Caco-2 (cell line): ENCODE measurements around the gene LAMP1. TPM values are rescaled to one million over a fixed set of nuclear protein-coding genes. Genes with fewer than 3 reads are reported as not detected.

Source experiments
- BruUV-seq: library from RNA; stranded (reverse); fragments of 400-500 nt; replicated peaks from 2 replicates; lab custom pipeline; 2021; lab: Mats Ljungman, UMichigan
- CTCF ChIA-PET: fragments of 300-600 bp; sonication (Branson Sonifier 250); formaldehyde crosslinking; loops from one replicate; lab custom pipeline; 2022; ENCODE audit warnings: antibody characterized with exemption; lab: Charles Lee
- POLR2A ChIA-PET: fragments of 300-600 bp; sonication (Branson Sonifier 250); formaldehyde crosslinking; loops from one replicate; lab custom pipeline; 2022; ENCODE audit warnings: antibody characterized with exemption; lab: Charles Lee
- DNase-seq, 2 experiments: peaks; one replicate each; pipeline versions ENCODE4 v3.0.0 to v3.0.0-alpha.2; 2020 to 2022
- H3K27me3 ChIP-seq: replicated peaks from 2 replicates; pipeline ENCODE4 v1.6.0; 2011; ENCODE audit warnings: low read length; ENCODE audit not compliant: control insufficient read depth, insufficient read depth
- H3K36me3 ChIP-seq: 2 replicates; pipeline ENCODE4 v1.5.1; 2011; ENCODE audit warnings: low read length; ENCODE audit not compliant: control insufficient read depth, insufficient read depth
- H3K4me1 ChIP-seq: fragments of 250-450 bp; sonication (Bioruptor Pico); 2 replicates; pipeline ENCODE4 v1.5.1; 2020; ENCODE audit warnings: mild to moderate bottlenecking
- H3K4me3 ChIP-seq: 2 replicates; pipeline ENCODE4 v1.5.1; 2011; ENCODE audit warnings: low read depth, mild to moderate bottlenecking, control low read depth, low read length
- H3K9me3 ChIP-seq: fragments of 250-450 bp; sonication (Bioruptor Pico); 2 replicates; pipeline ENCODE4 v1.5.1; 2020; ENCODE audit warnings: mild to moderate bottlenecking, moderate library complexity
- H3K27ac Mint-ChIP-seq: one replicate; pipeline ENCODE4 v1.8.0; 2022; ENCODE audit warnings: mixed read lengths; ENCODE audit not compliant: unreplicated experiment
- H3K27me3 Mint-ChIP-seq: one replicate; pipeline ENCODE4 v1.8.0; 2022; ENCODE audit warnings: mixed read lengths; ENCODE audit not compliant: insufficient read depth, unreplicated experiment
- H3K36me3 Mint-ChIP-seq: one replicate; pipeline ENCODE4 v1.8.0; 2022; ENCODE audit warnings: mild to moderate bottlenecking, mixed read lengths; ENCODE audit not compliant: insufficient read depth, unreplicated experiment
- H3K4me1 Mint-ChIP-seq: one replicate; pipeline ENCODE4 v1.8.0; 2022; ENCODE audit warnings: low read depth, mixed read lengths; ENCODE audit not compliant: unreplicated experiment
- H3K4me3 Mint-ChIP-seq: one replicate; pipeline ENCODE4 v1.8.0; 2022; ENCODE audit warnings: mild to moderate bottlenecking, moderate library complexity, mixed read lengths; ENCODE audit not compliant: unreplicated experiment
- H3K9me3 Mint-ChIP-seq: one replicate; pipeline ENCODE4 v1.8.0; 2022; ENCODE audit warnings: mixed read lengths; ENCODE audit not compliant: unreplicated experiment
- CTCF ChIP-seq, 2 experiments: fragments of 200-600 bp in 1 of 2; IDR thresholded peaks; 1 replicate in 1 of 2; 2 replicates in 1 of 2; pipeline versions ENCODE4 v1.5.1 to v1.8.0; 2011 to 2022; ENCODE audit warnings: antibody characterized with exemption in 1 of 2, control low read depth in 1 of 2, inconsistent platforms in 1 of 2, low read depth in 1 of 2, low read length in 1 of 2, mild to moderate bottlenecking in 1 of 2, moderate library complexity in 1 of 2; ENCODE audit not compliant: insufficient read depth in 1 of 2, severe bottlenecking in 1 of 2, unreplicated experiment in 1 of 2
- intact Hi-C: fragments of 100-400 bp; cut with micrococcal nuclease; formaldehyde crosslinking; loops from one replicate; pipeline ENCODE4 v1.10.0; 2022; ENCODE audit not compliant: unreplicated experiment
- total RNA-seq: library from RNA; stranded (reverse); gene quantifications from 2 replicates; pipeline ENCODE4 v1.2.3, GENCODE V29; 2022

The LAMP1 gene
- total RNA-seq, 1 experiment from 2014 or later, result 244 TPM

- Histone ChIP-seq H3K27me3 (no peaks in the 10 kb centered on the region), H3K4me1 (peaks cover 17% of the 10 kb centered on the region), H3K36me3 (no peaks in the 10 kb centered on the region), H3K4me3 (no peak overlapping the region), H3K9me3 (no peaks in the 10 kb centered on the region)
- no peak for TF ChIP-seq CTCF (IDR thresholded peaks at IDR 0.05; ENCODE audit: insufficient read depth in 1 of 2, low read depth in 1 of 2, low read length in 1 of 2, severe bottlenecking in 1 of 2, unreplicated experiment in 1 of 2)
- ChIA-PET POLR2A (no interaction called here), CTCF (no interaction called here)
- peaks cover 29% of the 10 kb centered on the region for H3K36me3 Mint-ChIP-seq
- no peaks in the 10 kb centered on the region for H3K27me3 Mint-ChIP-seq
- intact Hi-C loops, result no loop called here
- peaks cover 2% of the 10 kb centered on the region for H3K9me3 Mint-ChIP-seq
- no peak overlapping the region for H3K4me3 Mint-ChIP-seq
- DNase-seq, result no peak
- BruUV-seq, result no TSS peak
- peak overlapping the region; percentile 10 for H3K27ac Mint-ChIP-seq
- peaks cover 21% of the 10 kb centered on the region for H3K4me1 Mint-ChIP-seq
Measured at GRCh38 chr13:113273321-113273720, 23.7 kb upstream of the LAMP1 start.

- Mint-ChIP-seq H3K4me1 (peaks cover 18% of the 10 kb centered on the region), H3K27ac (peak overlapping the region; percentile 10)
- H3K27me3 ChIP-seq, result no peaks in the 10 kb centered on the region
Measured at GRCh38 chr13:113273851-113274590, 23.0 kb upstream of the LAMP1 start.

GRCh38 chr13:113274721-113275120, 22.3 kb upstream of the LAMP1 start:
- intact Hi-C loops, result loop anchor here (1.0 kb wide), 3 partner anchors 18 to 120 kb away; no protein-coding TSS in a partner anchor
- no peaks in the 10 kb centered on the region for H3K36me3 ChIP-seq
- Mint-ChIP-seq H3K36me3 (peaks cover 17% of the 10 kb centered on the region), H3K9me3 (peaks cover 10% of the 10 kb centered on the region), H3K27me3 (no peaks in the 10 kb centered on the region), H3K27ac (peak overlapping the region; percentile 10), H3K4me3 (peak overlapping the region; percentile 3), H3K4me1 (peaks cover 18% of the 10 kb centered on the region)
- BruUV-seq, result no TSS peak
- TF ChIP-seq CTCF (IDR thresholded peaks at IDR 0.05; ENCODE audit: insufficient read depth in 1 of 2, low read depth in 1 of 2, low read length in 1 of 2, severe bottlenecking in 1 of 2, unreplicated experiment in 1 of 2), result no peak
- POLR2A ChIA-PET, result no interaction called here
- H3K9me3 ChIP-seq, result no peaks in the 10 kb centered on the region
- no peak overlapping the region for H3K4me3 ChIP-seq
- H3K27me3 ChIP-seq, result no peaks in the 10 kb centered on the region
- peaks cover 17% of the 10 kb centered on the region for H3K4me1 ChIP-seq
- CTCF ChIA-PET, result no interaction called here
- no peak for DNase-seq

More at GRCh38 chr13:113273851-113274590, 23.0 kb upstream of the LAMP1 start:
- Histone ChIP-seq H3K9me3 (no peaks in the 10 kb centered on the region), H3K4me3 (no peak overlapping the region), H3K4me1 (peaks cover 17% of the 10 kb centered on the region), H3K36me3 (no peaks in the 10 kb centered on the region)
- peaks cover 9% of the 10 kb centered on the region for H3K9me3 Mint-ChIP-seq
- ChIA-PET POLR2A (no interaction called here), CTCF (no interaction called here)
- no peak for TF ChIP-seq CTCF (IDR thresholded peaks at IDR 0.05; ENCODE audit: insufficient read depth in 1 of 2, low read depth in 1 of 2, low read length in 1 of 2, severe bottlenecking in 1 of 2, unreplicated experiment in 1 of 2)
- no TSS peak for BruUV-seq
- H3K27me3 Mint-ChIP-seq, result no peaks in the 10 kb centered on the region
- DNase-seq, result peak; percentile 26 to 47
- intact Hi-C loops, result no loop called here
- no peak overlapping the region for H3K4me3 Mint-ChIP-seq
- H3K36me3 Mint-ChIP-seq, result peaks cover 24% of the 10 kb centered on the region
